B cell (primary cell): Measurements from ENCODE around the gene UBE2F. TPM values are rescaled to one million over a fixed set of nuclear protein-coding genes. Genes with fewer than 3 reads are reported as not detected.

Experiments
- ATAC-seq: fragments of 200-7000 bp; cut with Tn5 transposase; one replicate; pipeline ENCODE4 v1.10.0; 2021; ENCODE audit warnings: low read depth, mild to moderate bottlenecking, moderate number of reproducible peaks, moderate library complexity
- CTCF ChIA-PET: fragments of 350-600 bp; sonication (Branson Sonifier 250); formaldehyde crosslinking; loops from one replicate; lab custom pipeline; 2021; ENCODE audit warnings: antibody characterized with exemption, inconsistent platforms; lab: Charles Lee
- POLR2A ChIA-PET: fragments of 350-600 bp; sonication (Branson Sonifier 250); formaldehyde crosslinking; loops from one replicate; lab custom pipeline; 2021; ENCODE audit warnings: antibody characterized with exemption; lab: Charles Lee
- DNase-seq: peaks from one replicate; pipeline ENCODE4 v3.0.0; 2013
- H2AFZ ChIP-seq: 2 replicates; pipeline ENCODE4 v1.6.1; 2012; ENCODE audit warnings: mild to moderate bottlenecking, low read depth, low read length; ENCODE audit not compliant: insufficient read depth, poor library complexity, severe bottlenecking
- H3K27ac ChIP-seq, 2 donors: 1 replicate in 1 of 2; 2 replicates in 1 of 2; pipeline ENCODE4 v1.5.1; 2012 to 2013; ENCODE audit warnings: low read length in 2 of 2, mild to moderate bottlenecking in 2 of 2, moderate library complexity in 1 of 2
- H3K27me3 ChIP-seq, 4 experiments: fragments of 200-600 bp in 1 of 4; sonication (generic) in 1 of 4; replicated peaks in 1 of 4; 1 replicate in 2 of 4; 2 replicates in 2 of 4; pipeline versions ENCODE4 v1.6.1 to v1.7.0; 2013 to 2016; ENCODE audit warnings: low read length in 3 of 4, mild to moderate bottlenecking in 2 of 4, mixed read lengths in 1 of 4, moderate library complexity in 1 of 4; ENCODE audit not compliant: insufficient read depth in 4 of 4, control insufficient read depth in 3 of 4; ENCODE audit errors: control extremely low read depth in 1 of 4
- H3K36me3 ChIP-seq, 2 experiments: replicated peaks in 1 of 2; 1 replicate in 1 of 2; 2 replicates in 1 of 2; pipeline versions ENCODE4 v1.6.1 to v1.7.1; 2013; ENCODE audit warnings: low read length in 1 of 2; ENCODE audit not compliant: insufficient read depth in 2 of 2, control insufficient read depth in 1 of 2; ENCODE audit errors: control extremely low read depth in 1 of 2, extremely low read depth in 1 of 2
- H3K4me1 ChIP-seq, 2 donors: fragments of 200-600 bp in 1 of 2; sonication (generic) in 1 of 2; 1 replicate in 1 of 2; 2 replicates in 1 of 2; pipeline versions ENCODE4 v1.5.1 to v1.6.1; 2013 to 2017; ENCODE audit warnings: low read length in 2 of 2; ENCODE audit not compliant: control insufficient read depth in 2 of 2, insufficient read depth in 2 of 2
- H3K4me2 ChIP-seq: replicated peaks from 2 replicates; pipeline ENCODE3; 2012; ENCODE audit warnings: mild to moderate bottlenecking, low read depth, low read length; ENCODE audit not compliant: poor library complexity, severe bottlenecking
- H3K4me3 ChIP-seq, 5 experiments: fragments of 200-600 bp in 1 of 5; sonication (generic) in 1 of 5; 1 replicate in 3 of 5; 2 replicates in 2 of 5; pipeline versions ENCODE4 v1.5.1 to v1.7.0; 2011 to 2016; ENCODE audit warnings: low read length in 4 of 5, mild to moderate bottlenecking in 4 of 5, low read depth in 2 of 5, control low read depth in 1 of 5, moderate library complexity in 1 of 5; ENCODE audit not compliant: insufficient read depth in 1 of 5; ENCODE audit errors: control extremely low read depth in 1 of 5, extremely low read depth in 1 of 5
- H3K79me2 ChIP-seq: fragments of 200-600 bp; sonication (generic); one replicate; pipeline ENCODE4 v1.6.0; 2016; ENCODE audit warnings: low read length; ENCODE audit not compliant: control insufficient read depth, insufficient read depth
- H3K9ac ChIP-seq: fragments of 200-600 bp; sonication (generic); 2 replicates; pipeline ENCODE4 v1.6.1; 2017; ENCODE audit warnings: mild to moderate bottlenecking, low read length, moderate library complexity
- H3K9me3 ChIP-seq, 3 donors: one replicate each; pipeline versions ENCODE4 v1.6.1 to v1.7.1; 2013; ENCODE audit warnings: low read length in 2 of 3; ENCODE audit not compliant: control insufficient read depth in 2 of 3, insufficient read depth in 1 of 3; ENCODE audit errors: control extremely low read depth in 1 of 3
- H4K20me1 ChIP-seq: 2 replicates; pipeline ENCODE4 v1.6.0; 2012; ENCODE audit warnings: mild to moderate bottlenecking, low read length; ENCODE audit not compliant: insufficient read depth, control insufficient read depth, poor library complexity, severe bottlenecking
- H3K27ac Mint-ChIP-seq: one replicate; pipeline ENCODE4 v1.8.0; 2021; ENCODE audit warnings: mixed read lengths
- H3K27me3 Mint-ChIP-seq: one replicate; pipeline ENCODE4 v1.8.0; 2021; ENCODE audit warnings: mixed read lengths
- H3K4me1 Mint-ChIP-seq: one replicate; pipeline ENCODE4 v1.8.0; 2021; ENCODE audit warnings: mixed read lengths
- H3K4me3 Mint-ChIP-seq: one replicate; pipeline ENCODE4 v1.8.0; 2021; ENCODE audit warnings: mixed read lengths
- H3K9me3 Mint-ChIP-seq: one replicate; pipeline ENCODE4 v1.8.0; 2022; ENCODE audit warnings: mixed read lengths; ENCODE audit not compliant: insufficient read depth
- EZH2 ChIP-seq: IDR thresholded peaks from 2 replicates; pipeline ENCODE4 v1.6.1; 2012; ENCODE audit warnings: borderline replicate concordance, low read depth, mild to moderate bottlenecking, moderate library complexity, low read length; ENCODE audit not compliant: insufficient read depth, poor library complexity, severe bottlenecking
- WGBS: methylation state at CpG from one replicate; pipeline ENCODE4 v1.1.5; 2013; ENCODE audit warnings: missing lambda C conversion rate; ENCODE audit not compliant: insufficient coverage; 5-methylcytosine and 5-hydroxymethylcytosine counted together
- intact Hi-C: fragments of 100-400 bp; cut with micrococcal nuclease; formaldehyde crosslinking; loops from one replicate; pipeline ENCODE4 v1.10.0; 2022
- polyA plus RNA-seq: library from polyadenylated mRNA; depleted of rRNA; stranded (reverse); fragments of >200 nt; gene quantifications from 2 replicates; pipeline ENCODE4 v1.2.3, GENCODE V29; 2012
- total RNA-seq, 2 donors: library from RNA; stranded (reverse); fragments of 120-200 nt in 1 of 2; gene quantifications; 1 replicate in 1 of 2; 2 replicates in 1 of 2; pipeline versions ENCODE4 v1.2.3 to v1.2.4, GENCODE V29; 2013 to 2022
- TF ChIP-seq, protein P1 (sequence below): fragments of 200-600 bp; IDR thresholded peaks from one replicate; pipeline ENCODE4 v1.8.0; 2022; ENCODE audit warnings: antibody characterized with exemption, mild to moderate bottlenecking

Gene UBE2F
- total and polyA plus RNA-seq, 2 donors (not counting 1 experiment from before 2014, with no cell fraction given) = 22.5 to 57.6 TPM

DNA sequence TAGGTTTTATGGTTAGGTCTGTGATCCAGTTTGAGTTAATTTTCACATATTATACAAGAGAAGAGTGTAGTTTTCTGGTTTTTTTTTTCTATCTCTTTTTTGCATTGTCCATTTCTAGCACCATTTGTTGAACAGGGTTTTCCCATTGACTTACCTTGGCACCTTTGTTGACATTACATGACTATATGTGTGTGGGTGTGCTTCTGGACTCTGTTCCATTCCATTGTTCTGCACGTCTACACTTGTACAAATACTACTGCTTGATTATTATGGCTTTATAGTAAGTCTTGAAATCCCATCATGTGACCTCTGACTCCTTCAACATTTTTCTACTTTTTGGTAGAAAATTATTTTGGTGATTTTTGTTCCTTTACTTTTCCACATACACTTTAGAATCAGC is 38.7 kb downstream of the UBE2F start:
- intact Hi-C loops = no loop called here
- Histone ChIP-seq H3K4me3 (no peak overlapping the region), H3K79me2 (peaks cover 24% of the 10 kb centered on the region), H3K4me2 (no peak overlapping the region), H3K9me3 (peaks cover 0 to 4% (median 0%) of the 10 kb centered on the region in 3 donors), H3K27ac (no peak overlapping the region), H3K4me1 (no peaks in the 10 kb centered on the region), H3K36me3 (peaks cover 0 to 5% of the 10 kb centered on the region in 2 experiments), H3K9ac (no peak overlapping the region), H3K27me3 (no peaks in the 10 kb centered on the region), H4K20me1 (peaks cover 2% of the 10 kb centered on the region), H2AFZ (no peak overlapping the region)
- WGBS = no CpG with 5 or more reads among the region's 1 CpG
- H3K9me3 Mint-ChIP-seq = no peaks in the 10 kb centered on the region
- TF ChIP-seq, protein P1, sequence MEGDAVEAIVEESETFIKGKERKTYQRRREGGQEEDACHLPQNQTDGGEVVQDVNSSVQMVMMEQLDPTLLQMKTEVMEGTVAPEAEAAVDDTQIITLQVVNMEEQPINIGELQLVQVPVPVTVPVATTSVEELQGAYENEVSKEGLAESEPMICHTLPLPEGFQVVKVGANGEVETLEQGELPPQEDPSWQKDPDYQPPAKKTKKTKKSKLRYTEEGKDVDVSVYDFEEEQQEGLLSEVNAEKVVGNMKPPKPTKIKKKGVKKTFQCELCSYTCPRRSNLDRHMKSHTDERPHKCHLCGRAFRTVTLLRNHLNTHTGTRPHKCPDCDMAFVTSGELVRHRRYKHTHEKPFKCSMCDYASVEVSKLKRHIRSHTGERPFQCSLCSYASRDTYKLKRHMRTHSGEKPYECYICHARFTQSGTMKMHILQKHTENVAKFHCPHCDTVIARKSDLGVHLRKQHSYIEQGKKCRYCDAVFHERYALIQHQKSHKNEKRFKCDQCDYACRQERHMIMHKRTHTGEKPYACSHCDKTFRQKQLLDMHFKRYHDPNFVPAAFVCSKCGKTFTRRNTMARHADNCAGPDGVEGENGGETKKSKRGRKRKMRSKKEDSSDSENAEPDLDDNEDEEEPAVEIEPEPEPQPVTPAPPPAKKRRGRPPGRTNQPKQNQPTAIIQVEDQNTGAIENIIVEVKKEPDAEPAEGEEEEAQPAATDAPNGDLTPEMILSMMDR = no peak
- no peak for TF ChIP-seq EZH2
- DNase-seq (no peak), ATAC-seq (no peak)
- H3K27me3 Mint-ChIP-seq = no peaks in the 10 kb centered on the region
- peaks cover 5% of the 10 kb centered on the region for H3K4me1 Mint-ChIP-seq
- H3K4me3 Mint-ChIP-seq = no peak overlapping the region
- CTCF ChIA-PET = no interaction called here
- POLR2A ChIA-PET = no interaction called here
- no peak overlapping the region for H3K27ac Mint-ChIP-seq

GRCh38 chr2:238006510-238006909 is 39.7 kb downstream of the UBE2F start:
- no peaks in the 10 kb centered on the region for H3K27me3 Mint-ChIP-seq
- H3K27ac Mint-ChIP-seq = no peak overlapping the region
- Histone ChIP-seq H4K20me1 (peaks cover 11% of the 10 kb centered on the region), H2AFZ (no peak overlapping the region), H3K4me1 (no peaks in the 10 kb centered on the region), H3K4me3 (no peak overlapping the region), H3K9me3 (peaks cover 0 to 2% (median 0%) of the 10 kb centered on the region in 3 donors), H3K4me2 (no peak overlapping the region), H3K36me3 (peaks cover 0 to 8% of the 10 kb centered on the region in 2 experiments), H3K27me3 (no peaks in the 10 kb centered on the region), H3K27ac (no peak overlapping the region), H3K79me2 (peaks cover 34% of the 10 kb centered on the region), H3K9ac (no peak overlapping the region)
- intact Hi-C loops = no loop called here
- no peak for ATAC-seq
- no peak for TF ChIP-seq EZH2
- TF ChIP-seq, protein P1 = no peak
- peaks cover 5% of the 10 kb centered on the region for H3K4me1 Mint-ChIP-seq
- H3K9me3 Mint-ChIP-seq = no peaks in the 10 kb centered on the region
- H3K4me3 Mint-ChIP-seq = no peak overlapping the region
- DNase-seq = no peak
- CTCF ChIA-PET = no interaction called here
- POLR2A ChIA-PET = no interaction called here
